GDM1 (cell line): ENCODE results near the gene KLHL25.

Source experiments
- DNase-seq: peaks from one replicate; lab custom pipeline; 2025; lab: John Stamatoyannopoulos, UW

Gene KLHL25

DNA sequence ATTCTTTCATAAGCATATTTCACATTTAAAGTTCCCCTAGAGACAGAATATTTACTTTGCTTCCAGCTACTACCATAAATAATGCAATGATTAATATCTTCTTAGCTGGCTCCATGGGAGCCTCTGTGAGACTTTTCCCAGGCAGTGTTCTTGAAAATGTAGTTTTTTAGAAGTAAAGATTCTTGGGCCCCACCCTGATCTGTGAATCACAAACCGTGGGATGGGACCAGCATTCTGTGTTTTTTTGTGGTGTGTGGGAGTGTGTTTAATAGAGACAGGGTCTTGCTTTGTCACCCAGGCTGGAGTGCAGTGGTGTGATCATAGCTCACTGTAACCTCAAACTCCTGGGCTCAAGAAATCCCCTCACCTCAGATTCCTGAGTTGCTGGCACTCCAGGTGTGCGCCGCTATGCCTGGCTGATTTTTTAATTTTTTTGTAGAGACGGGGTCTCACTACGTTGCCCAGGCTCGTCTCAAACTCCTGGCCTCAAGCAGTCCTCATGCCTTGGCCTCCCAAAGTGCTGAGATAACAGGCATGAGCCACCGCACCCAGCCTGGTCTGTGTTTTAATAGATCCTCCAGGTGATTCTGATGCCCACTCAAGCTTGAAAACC, 83.0 kb downstream of the KLHL25 start:
- no peak for DNase-seq

DNA sequence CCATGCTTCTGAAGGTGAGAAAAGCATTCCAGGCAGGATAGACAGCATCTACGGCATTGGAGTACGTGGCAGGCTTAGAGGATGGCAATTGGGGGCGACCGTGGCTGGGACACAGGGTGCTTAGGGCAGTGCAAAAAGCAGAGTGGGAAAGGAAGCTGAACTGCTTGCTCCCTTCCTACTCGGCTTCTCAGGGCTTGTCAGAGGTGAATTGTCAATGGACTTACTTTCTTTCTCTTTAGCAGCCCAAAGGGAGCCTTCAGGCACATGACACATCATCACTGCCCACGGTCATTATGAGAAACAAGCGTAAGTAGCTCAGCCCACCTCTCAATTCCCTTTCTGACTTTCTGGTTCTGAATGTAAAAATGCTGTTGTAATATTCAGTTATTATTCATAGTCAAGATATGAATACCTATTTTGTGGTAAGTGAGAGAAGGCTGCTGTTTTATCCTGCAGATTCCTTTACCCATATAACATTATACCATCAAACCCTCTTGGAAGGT, 84.3 kb downstream of the KLHL25 start:
- DNase-seq = no peak
